HG02763 (cell line): ENCODE data around the gene DIPK1B.
"Not testable (repeated sequence)": the region's sequence is repeated elsewhere in the genome, so short reads cannot be mapped to it uniquely, and the experiment has no call there.

Source experiments
- ATAC-seq: cut with Tn5 transposase; IDR thresholded peaks from one replicate; pipeline ENCODE4 v1.9.1; 2021; ENCODE audit warnings: mild to moderate bottlenecking, moderate library complexity; ENCODE audit not compliant: unreplicated experiment

Gene DIPK1B

DNA sequence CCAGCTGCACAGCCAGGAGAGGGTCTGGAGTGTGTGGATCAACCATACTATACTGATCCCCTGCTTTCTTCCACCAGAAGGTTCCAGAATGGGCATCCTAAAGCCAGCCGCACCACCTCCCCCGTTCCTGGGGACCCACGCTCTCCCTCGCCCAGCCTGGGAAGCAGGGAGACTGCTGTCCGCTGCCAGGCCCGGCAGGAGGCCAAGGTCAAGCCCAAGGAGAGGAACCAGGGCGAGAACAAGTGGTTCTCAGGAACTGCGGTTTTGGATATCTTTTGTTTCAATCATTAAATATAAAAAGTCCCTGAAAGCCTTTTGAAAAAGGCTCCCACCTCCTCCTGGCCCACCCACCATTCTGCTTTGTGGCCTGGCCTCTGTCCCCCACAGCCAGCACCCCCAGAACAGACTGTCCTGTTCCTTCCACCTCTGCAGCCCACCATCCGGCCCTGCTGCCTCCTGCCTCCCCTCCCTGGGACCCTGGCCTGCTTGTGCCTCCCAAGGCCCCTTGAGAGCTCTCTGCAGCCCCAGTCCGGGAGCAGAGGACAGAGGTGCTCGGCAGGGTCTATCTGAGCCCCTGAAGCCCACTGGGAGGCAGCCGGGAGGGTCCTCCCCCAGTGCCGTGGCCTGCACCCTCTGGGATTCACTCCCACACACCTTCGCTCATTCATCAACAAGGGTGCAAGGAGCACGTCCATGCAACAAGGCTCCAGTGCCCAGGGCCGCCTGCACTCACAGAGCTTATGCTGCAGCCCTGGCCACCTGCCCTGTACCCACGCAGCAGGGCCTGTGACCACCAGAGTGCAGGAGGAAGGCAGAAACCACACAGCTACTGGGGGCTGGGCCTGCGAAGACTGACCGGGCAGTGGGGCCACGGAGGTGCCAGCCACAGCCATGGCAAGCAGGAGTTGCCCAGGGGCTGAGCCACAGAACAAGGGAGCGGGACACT, 36.6 kb downstream of the DIPK1B start:
- no peak for ATAC-seq

DNA sequence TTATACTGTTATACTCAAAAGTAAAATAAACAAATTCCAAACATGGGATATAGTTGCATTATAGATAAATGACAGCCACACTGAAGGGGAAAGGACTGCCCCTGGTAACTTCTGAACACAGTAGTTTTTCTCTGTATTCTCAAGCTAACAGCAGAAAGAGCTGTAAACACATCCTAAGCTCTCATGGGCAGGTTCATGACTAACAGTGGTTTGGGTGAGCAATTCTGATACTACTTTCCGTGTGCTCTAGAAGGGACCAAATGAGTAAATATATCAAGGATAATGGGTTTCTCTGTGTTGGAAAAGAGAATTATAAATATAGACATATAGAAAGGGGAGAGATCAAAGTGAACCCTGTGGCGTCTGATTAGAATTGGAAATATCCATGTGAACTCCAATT, 38.2 kb downstream of the DIPK1B start:
- no peak for ATAC-seq

DNA sequence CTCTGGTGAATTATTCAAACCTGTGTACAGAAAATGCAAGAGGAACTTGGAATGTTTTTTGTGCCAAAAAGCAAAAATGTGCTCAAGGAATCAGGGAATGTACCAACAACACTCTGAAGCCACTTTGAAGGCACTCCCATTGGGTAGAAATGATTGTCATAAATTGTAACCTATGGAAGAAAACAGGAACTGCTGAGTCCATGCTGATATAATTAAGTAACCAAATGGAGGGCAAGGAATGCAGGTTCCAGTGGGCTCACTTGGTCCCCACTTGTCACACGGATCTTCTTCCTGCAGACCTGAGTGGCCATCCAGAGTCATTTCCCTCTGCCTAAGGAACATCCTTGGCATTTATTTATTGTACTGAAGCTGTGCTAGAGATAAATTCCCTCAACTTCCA, 38.9 kb downstream of the DIPK1B start:
- ATAC-seq: no peak

DNA sequence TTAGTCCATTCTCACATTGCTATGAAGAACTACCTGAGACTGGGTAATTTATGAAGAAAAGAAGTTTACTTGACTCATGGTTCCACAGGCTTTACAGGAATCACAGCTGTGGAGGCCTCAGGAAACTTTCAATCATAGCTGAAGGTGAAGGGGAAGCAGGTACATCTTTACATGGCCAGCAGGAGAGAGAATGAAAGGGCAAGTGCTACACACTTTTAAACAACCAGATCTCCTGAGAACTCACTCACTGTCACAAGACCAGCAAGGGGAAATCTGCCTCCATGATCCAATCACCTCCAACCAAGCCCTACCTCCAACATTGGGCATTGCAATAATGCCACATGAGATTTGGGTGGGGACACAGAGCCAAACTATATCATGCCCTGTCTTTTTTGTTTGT, 39.4 kb downstream of the DIPK1B start:
- no peak for ATAC-seq

DNA sequence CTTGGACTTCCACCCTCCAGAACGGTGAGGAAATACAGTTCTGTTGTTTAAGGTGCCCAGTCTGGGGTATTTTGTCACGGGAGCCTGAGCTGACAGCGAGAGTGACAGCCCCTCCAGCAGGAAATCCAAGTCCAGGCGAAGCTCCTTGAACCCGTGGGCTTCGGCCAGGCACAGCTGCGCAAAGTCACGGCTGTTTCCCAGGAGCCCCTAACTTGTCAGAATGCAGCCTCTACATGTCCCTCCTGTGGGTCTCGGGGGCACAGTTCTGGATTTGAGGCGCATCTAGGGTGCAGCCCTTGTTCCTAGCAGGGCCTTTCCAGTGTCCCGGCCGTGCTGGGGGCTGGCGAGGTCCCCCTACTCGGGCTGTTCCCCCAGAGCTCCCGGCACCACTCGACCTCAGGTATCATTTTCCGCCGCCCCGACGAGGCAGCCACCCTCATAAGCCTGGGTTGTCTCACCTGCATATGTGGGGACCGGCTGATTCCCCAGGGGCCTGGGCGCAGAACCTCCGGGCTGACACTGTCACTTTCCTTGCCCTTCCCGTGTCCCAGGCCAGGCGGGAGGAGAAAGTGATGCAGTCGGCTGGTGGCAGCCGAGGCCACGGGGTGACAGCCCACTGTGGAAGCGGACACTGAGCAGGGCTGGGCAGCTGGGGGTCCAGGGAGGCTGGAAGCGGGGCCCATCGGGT, 41.1 kb downstream of the DIPK1B start:
- no peak for ATAC-seq

DNA sequence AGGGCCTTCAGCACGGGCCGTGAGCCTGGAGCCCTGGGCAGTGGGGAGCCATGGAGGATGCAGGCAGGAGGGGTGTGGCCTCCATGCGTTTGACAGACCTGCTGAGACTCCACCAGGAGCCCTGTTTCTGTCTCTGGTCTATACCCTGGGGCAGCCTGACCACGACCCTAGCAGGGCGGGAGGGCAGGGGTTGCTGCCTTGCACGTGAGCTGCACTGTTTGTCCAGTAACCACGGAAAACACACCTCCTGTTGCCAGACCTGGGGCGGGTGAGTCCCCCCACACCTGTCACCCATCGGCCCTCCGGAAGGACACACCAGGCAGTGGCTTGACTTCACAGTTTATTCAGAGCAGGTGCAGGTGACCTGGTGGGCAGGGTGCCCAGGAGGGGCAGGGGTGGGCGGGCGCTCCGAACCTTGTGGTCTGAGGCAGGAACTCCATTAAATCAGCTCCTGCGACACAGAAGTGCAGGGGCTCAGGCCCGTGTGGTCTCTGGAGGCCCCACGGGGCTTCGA, 41.7 kb downstream of the DIPK1B start:
- no peak for ATAC-seq

DNA sequence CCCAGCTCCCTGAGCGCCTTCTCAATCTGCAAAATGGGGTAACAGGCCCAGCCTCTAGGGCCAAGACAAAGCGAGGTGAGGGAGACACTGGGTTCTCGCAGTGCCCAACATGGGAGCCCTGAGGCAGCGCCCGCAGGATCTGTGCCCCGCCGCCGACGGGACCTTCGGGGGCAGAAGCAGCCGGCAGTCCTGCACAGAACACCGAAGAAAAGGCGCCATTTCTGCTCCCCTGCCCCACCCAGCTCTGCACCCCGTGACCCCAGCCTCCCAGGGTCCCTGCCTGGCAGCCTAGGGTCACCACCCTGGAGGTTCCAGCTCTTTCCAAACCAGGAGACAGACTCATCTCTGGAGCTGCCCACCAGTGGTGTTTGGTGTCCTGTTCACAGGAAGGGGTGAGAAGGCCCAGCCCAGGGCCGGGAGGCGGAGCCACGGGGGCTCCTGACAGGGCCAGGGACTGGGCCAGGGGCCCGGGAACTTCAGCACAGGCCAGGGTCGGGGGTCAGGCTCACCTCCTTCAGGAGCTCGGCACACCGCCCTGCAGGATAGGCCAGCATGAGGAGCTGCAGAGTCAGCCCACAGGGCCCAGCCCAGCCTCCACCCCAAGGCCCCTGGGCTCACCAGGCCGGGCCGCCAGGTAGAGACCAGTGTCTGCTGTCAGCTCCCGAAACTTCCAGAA, 42.4 kb downstream of the DIPK1B start:
- no peak for ATAC-seq

DNA sequence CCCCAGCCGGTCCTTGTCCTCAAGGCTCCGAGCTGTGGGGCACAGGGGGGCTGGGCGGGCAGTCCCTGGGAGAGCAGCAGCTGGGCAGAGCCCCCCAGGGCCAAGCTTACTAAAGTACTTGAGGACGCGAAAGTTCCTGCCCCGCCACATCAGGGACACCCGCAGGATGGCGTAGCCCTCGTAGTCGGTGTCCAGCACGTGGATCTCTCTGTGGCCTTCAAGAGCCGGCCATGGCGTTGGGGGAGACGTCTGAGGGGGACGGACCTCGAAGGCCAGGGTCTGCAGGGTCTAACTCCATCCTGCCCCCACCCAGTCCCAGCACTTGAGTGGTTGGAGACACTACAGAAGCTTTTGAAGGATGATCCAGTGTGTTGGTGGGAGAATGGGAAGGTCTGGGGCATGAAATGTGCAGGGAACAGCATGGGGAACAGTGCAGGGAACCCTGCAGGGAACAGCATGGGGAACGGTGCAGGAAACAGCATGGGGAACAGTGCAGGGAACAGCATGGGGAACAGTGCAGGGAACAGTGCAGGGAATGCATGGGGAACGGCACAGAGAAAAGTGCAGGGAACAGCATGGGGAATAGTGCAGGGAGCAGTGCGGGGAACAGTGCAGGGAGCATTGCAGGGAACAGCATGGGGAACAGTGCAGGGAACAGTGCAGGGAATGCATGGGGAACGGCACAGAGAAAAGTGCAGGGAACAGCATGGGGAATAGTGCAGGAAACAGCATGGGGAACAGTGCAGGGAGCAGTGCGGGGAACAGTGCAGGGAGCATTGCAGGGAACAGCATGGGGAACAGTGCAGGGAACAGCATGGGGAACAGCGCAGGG, 43.1 kb downstream of the DIPK1B start:
- not testable (repeated sequence) for ATAC-seq

DNA sequence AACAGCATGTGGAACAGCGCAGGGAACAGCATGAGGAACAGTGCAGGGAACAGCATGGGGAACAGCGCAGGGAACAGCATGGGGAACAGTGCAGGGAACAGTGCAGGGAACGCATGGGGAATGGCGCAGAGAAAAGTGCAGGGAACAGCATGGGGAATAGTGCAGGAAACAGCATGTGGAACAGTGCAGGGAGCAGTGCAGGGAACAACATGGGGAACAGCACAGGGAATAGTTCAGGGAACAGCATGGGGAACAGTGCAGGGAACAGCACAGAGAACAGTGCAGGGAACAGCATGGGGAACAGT, 43.7 kb downstream of the DIPK1B start:
- no peak for ATAC-seq

DNA sequence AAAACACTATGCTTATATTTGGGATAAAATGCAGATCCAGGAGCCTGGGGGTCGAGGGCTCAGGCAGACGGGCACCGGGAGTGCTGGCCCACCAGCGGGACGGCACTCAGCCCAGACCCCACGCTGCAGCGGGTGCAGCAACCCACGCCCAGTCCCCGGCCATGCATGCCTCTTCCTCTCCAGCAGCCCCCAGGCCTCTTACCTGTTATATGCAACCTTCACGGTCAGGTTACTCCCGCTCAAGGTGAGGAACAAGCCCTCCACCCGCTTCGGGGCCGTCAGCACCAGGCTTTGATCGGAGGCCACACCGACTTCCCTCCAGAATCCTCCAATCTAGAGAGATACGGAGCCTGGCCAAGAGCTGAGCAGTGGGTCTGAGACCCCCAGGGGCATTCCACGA, 44.5 kb downstream of the DIPK1B start:
- no peak for ATAC-seq

DNA sequence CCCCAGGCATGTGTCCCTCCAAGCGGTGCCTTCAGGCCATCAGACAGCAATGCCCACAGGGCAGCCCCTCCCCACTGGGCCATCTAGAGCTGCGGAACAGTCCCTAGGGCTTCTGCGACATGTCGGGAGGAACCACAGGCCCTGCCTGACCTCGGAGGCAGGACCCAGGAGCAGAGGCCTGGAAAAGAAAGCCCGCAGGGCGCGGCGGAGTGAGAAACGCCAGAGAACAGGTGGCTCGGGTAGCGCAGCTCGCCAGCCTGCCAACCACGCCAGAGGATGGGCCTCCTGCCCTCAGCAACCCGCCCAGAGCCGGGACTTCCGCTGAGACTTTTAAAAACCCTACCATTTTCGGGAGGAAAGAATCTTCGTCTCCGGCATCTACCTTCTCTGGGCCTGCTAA, 45.0 kb downstream of the DIPK1B start:
- no peak for ATAC-seq

DNA sequence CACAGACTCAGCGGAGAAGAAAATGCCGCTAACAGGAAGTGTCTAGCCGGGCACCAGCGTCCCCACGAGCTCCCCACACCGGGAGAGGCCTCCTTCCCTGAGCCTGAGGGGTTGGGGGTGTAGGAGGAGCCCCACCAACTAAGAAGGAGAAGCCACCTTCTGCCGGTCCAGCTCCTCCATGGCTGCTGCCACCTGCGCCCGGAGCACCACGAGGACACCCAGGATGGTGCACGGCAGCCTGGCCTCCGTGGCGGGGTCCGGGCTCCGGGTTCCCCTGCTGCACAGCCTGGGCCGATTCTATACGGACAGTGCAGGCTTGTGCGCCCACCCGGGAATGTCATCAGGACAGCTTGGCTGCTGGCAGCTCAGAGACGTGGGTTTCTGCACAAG, 45.4 kb downstream of the DIPK1B start:
- ATAC-seq: no peak

DNA sequence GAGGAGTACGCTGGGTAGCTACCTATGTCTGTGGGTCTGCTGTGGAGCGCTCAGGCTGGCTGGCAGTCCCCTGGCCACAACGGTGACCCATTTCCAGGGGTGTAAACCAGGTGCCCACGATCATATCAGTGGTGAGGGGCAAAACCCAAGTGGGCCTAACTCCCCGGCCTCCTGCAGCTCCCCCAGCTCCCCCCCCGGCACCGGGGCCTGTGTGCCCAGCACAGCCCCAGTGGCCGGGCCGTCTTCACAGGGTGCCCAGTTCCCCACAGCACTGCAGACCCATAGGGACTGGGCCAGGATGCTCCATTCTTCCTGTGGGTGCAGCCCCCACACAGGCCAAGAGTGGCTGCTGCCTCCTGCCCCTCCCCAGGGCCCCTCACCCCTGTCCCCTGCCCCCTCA, 46.6 kb downstream of the DIPK1B start:
- ATAC-seq: no peak

DNA sequence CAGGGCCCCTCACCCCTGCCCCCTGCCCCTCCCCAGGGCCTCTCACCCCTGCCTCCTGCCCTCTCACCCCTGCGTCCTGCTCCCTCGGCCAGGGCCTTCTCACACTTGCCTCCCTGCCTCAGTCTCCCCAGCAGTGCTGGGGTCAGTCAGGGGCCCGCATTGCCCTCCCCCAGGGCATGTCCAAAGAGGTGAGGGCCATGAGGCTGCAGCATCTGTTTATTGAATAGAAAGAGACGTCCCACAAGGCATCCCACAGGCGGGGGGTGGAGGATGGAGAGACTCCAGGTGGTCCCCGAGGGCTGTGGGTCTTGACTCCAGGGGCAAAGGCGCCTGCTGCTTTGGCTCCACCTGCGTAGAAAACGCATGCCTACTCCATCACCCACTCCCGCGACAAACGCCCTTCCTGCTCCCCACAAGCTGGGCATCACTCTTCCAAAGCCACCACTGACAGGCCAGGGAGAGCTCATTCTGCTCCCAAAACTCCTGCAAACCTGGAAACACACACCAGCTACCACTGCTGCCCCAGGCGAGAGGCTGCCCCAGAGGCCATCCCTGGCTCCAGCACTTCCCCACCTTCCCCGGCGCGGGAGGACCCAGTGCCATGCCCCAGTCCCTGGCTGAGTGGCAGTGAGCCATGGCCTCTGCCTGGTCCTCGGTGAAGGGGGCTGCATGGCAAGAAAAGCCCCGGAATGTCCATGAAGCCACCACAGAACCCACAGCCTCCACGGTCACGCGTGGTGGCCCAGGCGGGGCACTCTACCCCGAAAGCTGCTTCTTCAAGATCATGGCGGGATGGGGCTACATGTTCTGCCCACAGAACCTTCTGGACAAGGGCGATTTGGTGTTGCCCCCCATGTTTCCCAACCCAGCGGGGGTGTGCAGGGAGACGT, 47.3 kb downstream of the DIPK1B start:
- no peak for ATAC-seq

DNA sequence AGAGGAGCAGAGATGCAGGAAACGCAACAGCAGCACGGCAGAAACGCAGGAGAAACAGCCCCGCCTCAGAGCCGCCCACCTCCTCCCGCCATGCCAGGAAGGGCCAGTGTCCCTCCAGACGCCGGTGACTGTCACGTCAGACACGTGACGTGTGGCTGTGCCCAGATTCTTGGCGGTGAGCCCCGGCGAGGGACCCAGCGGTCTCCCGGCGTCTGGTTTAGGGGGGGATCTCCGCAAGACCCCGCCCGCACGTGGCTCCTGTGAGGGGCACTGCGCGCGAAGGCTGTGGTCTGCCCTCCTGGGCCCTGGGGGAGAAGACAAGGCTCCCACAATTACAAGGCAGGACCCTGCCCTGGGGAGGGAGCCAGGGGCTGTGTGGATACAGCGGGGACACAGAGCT, 48.1 kb downstream of the DIPK1B start:
- ATAC-seq: no peak

DNA sequence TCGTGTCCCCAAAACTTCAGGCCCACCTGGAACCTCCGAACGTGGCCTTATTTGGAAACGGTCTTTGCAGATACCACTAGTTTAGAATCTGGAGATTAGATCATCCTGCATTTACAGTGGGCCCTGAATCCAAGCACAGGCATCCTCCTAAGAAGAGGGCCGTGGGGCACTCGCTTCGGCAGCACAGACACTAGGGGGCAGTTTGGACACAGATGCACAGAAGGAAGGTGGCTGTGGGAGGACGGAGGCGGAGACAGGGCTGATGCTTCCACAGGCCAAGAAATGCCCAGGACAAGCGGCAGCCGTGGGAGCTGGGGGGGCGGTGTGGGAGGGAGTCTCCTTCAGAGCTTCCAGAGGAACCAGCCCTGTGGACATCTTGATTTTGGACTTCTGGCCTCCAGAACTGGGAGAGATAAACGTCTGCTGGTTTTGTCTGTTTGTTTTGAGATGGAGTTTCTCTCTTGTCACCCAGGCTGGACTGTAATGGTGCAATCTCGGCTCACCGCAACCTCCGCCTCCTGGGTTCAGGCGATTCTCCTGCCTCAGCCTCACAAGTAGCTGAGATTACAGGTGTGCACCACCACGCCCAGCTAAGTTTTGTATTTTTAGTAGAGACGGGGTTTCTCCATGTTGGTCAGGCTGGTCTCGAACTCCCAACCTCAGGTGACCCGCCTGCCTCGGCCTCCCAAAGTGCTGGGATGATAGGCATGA, 48.6 kb downstream of the DIPK1B start:
- not testable (repeated sequence) for ATAC-seq

DNA sequence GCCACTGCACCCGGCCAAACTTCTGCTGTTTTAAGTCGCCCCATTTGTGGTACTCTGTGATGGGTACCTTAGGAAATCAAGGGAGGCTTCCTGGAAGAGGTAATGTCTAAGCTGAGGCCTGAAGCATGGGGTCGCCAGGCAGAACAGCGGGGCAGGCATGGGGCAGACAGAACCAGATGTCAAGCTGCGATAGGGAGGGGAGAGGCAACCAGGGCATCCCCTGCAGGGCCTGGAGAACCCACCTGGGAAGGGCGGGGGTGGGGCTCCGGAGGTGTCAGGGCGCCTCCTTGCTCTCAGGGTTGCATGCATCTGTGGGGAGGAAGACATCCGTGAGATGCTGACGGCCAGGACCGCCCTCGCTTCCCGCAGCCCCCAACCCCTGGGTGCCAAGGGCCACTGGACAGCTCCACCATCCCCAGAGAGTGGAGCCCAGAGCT, 49.2 kb downstream of the DIPK1B start:
- no peak for ATAC-seq

DNA sequence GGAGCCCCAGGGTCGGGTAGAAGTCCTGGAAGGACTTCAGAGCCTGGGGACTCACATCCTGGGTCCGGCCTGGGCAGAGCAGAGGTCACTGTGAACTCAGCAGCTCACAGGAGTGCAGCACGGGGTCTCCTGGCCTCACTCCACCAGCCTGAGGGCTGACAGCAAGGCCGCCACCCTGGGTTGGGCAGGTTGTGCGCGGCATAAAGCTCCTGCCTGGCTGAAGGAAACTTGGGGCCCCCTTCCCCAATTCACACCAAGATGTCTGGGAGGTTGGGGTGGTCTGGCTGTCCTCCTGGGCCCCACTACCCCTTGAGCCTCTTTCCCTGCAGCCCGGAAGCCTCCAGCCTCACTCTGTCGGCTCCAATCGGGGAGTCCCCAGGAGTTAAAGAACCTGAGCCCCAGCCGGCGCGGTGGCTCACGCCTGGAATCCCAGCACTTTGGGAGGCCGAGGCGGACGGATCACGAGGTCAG, 49.9 kb downstream of the DIPK1B start:
- no peak for ATAC-seq
